ENCODE results near the gene IGFALS. TPM values are rescaled to one million over a fixed set of nuclear protein-coding genes. Genes with fewer than 3 reads are reported as not detected.
A peak's percentile ranks its signal among the peaks of the same experiment; 100 is the strongest.

Gene IGFALS
- total RNA-seq, 1 experiment from 2014 or later: not detected

- Histone ChIP-seq H3K27ac (no peak overlapping the region), H3K79me2 (ENCODE audit: low read depth) (peaks cover 41% of the 10 kb centered on the region), H2AFZ (peak overlapping the region; percentile 52; the same call in 1 of the 2 replicates), H3K4me3 (peak overlapping the region; percentile 74), H4K20me1 (ENCODE audit: insufficient read depth) (peaks cover 18% of the 10 kb centered on the region; the same call in 1 of the 2 replicates), H3K4me1 (replicated peaks; ENCODE audit: insufficient read depth) (peaks cover 28% of the 10 kb centered on the region), H3K9me3 (ENCODE audit: insufficient read depth, low read depth) (no peaks in the 10 kb centered on the region), H3F3A (ENCODE audit: insufficient read depth, low read depth) (peaks cover 30% of the 10 kb centered on the region; the same call in 1 of the 2 replicates), H3K36me3 (ENCODE audit: low read depth) (no peaks in the 10 kb centered on the region), H3K4me2 (peak overlapping the region; percentile 86), H3K9me2 (ENCODE audit: insufficient read depth) (no peaks in the 10 kb centered on the region), H3K27me3 (ENCODE audit: insufficient read depth, low read depth) (no peaks in the 10 kb centered on the region)
- intact Hi-C loops (cut with micrococcal nuclease; ENCODE audit: unreplicated experiment): no loop called here
- no peak for DNase-seq
- no peak for TF ChIP-seq EZH2 (IDR thresholded peaks at IDR 0.05; ENCODE audit: low read depth)
- TF ChIP-seq, protein P1, sequence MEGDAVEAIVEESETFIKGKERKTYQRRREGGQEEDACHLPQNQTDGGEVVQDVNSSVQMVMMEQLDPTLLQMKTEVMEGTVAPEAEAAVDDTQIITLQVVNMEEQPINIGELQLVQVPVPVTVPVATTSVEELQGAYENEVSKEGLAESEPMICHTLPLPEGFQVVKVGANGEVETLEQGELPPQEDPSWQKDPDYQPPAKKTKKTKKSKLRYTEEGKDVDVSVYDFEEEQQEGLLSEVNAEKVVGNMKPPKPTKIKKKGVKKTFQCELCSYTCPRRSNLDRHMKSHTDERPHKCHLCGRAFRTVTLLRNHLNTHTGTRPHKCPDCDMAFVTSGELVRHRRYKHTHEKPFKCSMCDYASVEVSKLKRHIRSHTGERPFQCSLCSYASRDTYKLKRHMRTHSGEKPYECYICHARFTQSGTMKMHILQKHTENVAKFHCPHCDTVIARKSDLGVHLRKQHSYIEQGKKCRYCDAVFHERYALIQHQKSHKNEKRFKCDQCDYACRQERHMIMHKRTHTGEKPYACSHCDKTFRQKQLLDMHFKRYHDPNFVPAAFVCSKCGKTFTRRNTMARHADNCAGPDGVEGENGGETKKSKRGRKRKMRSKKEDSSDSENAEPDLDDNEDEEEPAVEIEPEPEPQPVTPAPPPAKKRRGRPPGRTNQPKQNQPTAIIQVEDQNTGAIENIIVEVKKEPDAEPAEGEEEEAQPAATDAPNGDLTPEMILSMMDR (conservative IDR thresholded peaks at IDR 0.05): no peak
- ChIA-PET CTCF (interaction anchor here (0.6 kb wide), 1 partner anchor 32 kb away, joined by 3 read pairs; no protein-coding TSS in a partner anchor), POLR2A (ENCODE audit: unreplicated experiment) (interaction anchor here (0.6 kb wide), 1 partner anchor 136 kb away, joined by 23 read pairs; the partner anchor contains the start of gene RPS2)
- no TSS peak for BruUV-seq (replicated peaks)
These were observed 35.3 kb upstream of the IGFALS start for GRCh38 chr16:1828645-1829410.

GRCh38 chr16:1826691-1827573, 33.4 kb upstream of the IGFALS start, which contains the start of the genes FAHD1 and HAGH:
TSS of gene FAHD1 (plus strand) at chr16:1827206. CDS start at chr16:1827239, 33 bp downstream.
TSS of gene HAGH (minus strand) at chr16:1826825. CDS start at chr16:1826787, 38 bp downstream.
- Histone ChIP-seq H3K79me2 (ENCODE audit: low read depth) (peaks cover 41% of the 10 kb centered on the region), H3K36me3 (ENCODE audit: low read depth) (no peaks in the 10 kb centered on the region), H3K27ac (0 out of 2 replicates have a peak within 1 kb of the TSS, but pooled peaks have one; percentile 5), H3K4me3 (peak within 1 kb of the TSS; percentile 74), H3K4me2 (peak within 1 kb of the TSS; percentile 94), H3F3A (ENCODE audit: insufficient read depth, low read depth) (peaks cover 30% of the 10 kb centered on the region; the same call in 1 of the 2 replicates), H2AFZ (peak within 1 kb of the TSS; percentile 89), H3K27me3 (ENCODE audit: insufficient read depth, low read depth) (no peaks in the 10 kb centered on the region), H4K20me1 (ENCODE audit: insufficient read depth) (peaks cover 18% of the 10 kb centered on the region; the same call in 1 of the 2 replicates), H3K4me1 (replicated peaks; ENCODE audit: insufficient read depth) (peaks cover 28% of the 10 kb centered on the region), H3K9me3 (ENCODE audit: insufficient read depth, low read depth) (no peaks in the 10 kb centered on the region), H3K9me2 (ENCODE audit: insufficient read depth) (no peaks in the 10 kb centered on the region)
- CTCF ChIA-PET: interaction anchor here (0.5 to 0.6 kb wide), 3 partner anchors 103 to 409 kb away, joined by 3 read pairs; no protein-coding TSS in a partner anchor
- POLR2A ChIA-PET (ENCODE audit: unreplicated experiment): interaction anchor here (0.6 to 0.7 kb wide), 4 partner anchors 97 to 495 kb away, joined by 3 to 19 read pairs (median 4); no protein-coding TSS in a partner anchor
- peak; percentile 80 to 96 for DNase-seq
- intact Hi-C loops (cut with micrococcal nuclease; ENCODE audit: unreplicated experiment): no loop called here
- no TSS peak for BruUV-seq (replicated peaks)
- no peak for TF ChIP-seq EZH2 (IDR thresholded peaks at IDR 0.05; ENCODE audit: low read depth)
- TF ChIP-seq, protein P1 (conservative IDR thresholded peaks at IDR 0.05): no peak
